ENCODE results near the gene ABI3BP.

DNA sequence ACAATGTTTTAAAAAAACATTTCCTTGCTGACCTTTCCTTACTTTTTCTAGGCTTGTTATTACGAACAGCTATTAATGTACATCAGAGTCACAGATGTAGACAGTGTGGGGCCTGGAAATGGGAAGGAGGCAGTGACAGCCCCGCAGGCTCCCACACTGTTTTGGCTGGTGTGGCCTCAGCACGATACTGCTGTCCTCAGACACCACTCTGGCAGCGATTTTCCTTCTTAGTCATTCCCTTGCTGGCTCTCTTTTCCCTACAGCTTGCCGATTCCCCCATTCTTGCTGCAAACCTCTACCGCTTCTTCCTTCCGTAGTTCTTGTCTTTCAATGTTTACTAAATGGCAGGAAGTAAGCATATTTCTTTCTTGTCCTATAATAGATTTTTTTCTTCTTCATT, 113.1 kb downstream of the ABI3BP start:
- no peak for TF ChIP-seq CREM (IDR thresholded peaks at IDR 0.05; ENCODE audit: low read depth)
- no peak for TF ChIP-seq SMC3 (IDR thresholded peaks at IDR 0.05; ENCODE audit: borderline replicate concordance, low read length)
- no peak for TF ChIP-seq ZNF384 (IDR thresholded peaks at IDR 0.05; ENCODE audit: borderline replicate concordance, low read depth, low read length)
- TF ChIP-seq CTCF (IDR thresholded peaks at IDR 0.05 in 2 of 3, conservative IDR thresholded peaks at IDR 0.05 in 1 of 3; ENCODE audit: control insufficient read depth in 2 of 3, extremely low read depth in 1 of 3, insufficient read depth in 1 of 3, low read depth in 3 of 3, low read length in 3 of 3): no peak
- TF ChIP-seq RCOR1 (conservative IDR thresholded peaks at IDR 0.05; ENCODE audit: low read depth, low read length): no peak
